Bronchial epithelial cell (primary cell): ENCODE measurements around the gene YIPF7. TPM values are rescaled to one million over a fixed set of nuclear protein-coding genes. Genes with fewer than 3 reads are reported as not detected.

Experiments used
- DNase-seq: peaks from one replicate; pipeline ENCODE4 v3.0.0-alpha.2; 2010; ENCODE audit warnings: low read depth
- FAIRE-seq: peaks from 2 replicates; lab custom pipeline; 2011; peaks lifted over from hg19 to GRCh38; lab: Jason Lieb, UNC
- H3K27me3 ChIP-seq: 2 replicates; pipeline ENCODE4 v1.5.1; 2011; ENCODE audit warnings: low read length; ENCODE audit not compliant: control insufficient read depth, insufficient read depth
- H3K36me3 ChIP-seq: 2 replicates; pipeline ENCODE4 v1.5.1; 2011; ENCODE audit warnings: low read length; ENCODE audit not compliant: control insufficient read depth, insufficient read depth
- H3K4me3 ChIP-seq: 2 replicates; pipeline ENCODE4 v1.5.1; 2011; ENCODE audit warnings: mild to moderate bottlenecking, low read depth, low read length, control low read depth
- total RNA-seq: library from RNA; depleted of rRNA; stranded (reverse); fragments of >200 nt; gene quantifications from 2 replicates; pipeline ENCODE4 v1.2.1, GENCODE V29; 2014
- TF ChIP-seq, protein P1 (sequence below): IDR thresholded peaks from 2 replicates; pipeline ENCODE4 v1.5.1; 2011; ENCODE audit warnings: mild to moderate bottlenecking, moderate library complexity, low read length, control low read depth, inconsistent platforms; ENCODE audit not compliant: insufficient read depth, severe bottlenecking

The YIPF7 gene
- total RNA-seq, 1 donor from 2014 or later: 0.53 TPM

DNA sequence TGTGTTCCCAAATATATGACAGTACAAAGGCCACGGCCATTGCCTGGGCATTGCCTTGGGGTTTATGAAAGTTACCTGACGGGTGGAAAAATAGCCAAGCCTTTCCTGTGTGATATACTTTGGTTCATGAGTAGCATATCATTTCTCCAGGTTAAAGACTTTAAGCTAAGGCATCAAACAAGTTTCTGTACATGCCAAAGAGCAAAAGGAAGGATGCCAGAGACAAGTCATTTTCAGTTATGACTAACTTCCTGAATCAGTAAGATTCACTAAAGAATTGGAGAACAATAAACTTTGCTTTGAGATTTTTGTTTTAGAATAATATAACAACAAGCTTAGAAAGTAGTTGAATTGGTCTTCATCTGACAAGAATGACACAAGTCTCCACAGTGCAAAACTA, 17.1 kb upstream of the YIPF7 start:
- TF ChIP-seq, protein P1, sequence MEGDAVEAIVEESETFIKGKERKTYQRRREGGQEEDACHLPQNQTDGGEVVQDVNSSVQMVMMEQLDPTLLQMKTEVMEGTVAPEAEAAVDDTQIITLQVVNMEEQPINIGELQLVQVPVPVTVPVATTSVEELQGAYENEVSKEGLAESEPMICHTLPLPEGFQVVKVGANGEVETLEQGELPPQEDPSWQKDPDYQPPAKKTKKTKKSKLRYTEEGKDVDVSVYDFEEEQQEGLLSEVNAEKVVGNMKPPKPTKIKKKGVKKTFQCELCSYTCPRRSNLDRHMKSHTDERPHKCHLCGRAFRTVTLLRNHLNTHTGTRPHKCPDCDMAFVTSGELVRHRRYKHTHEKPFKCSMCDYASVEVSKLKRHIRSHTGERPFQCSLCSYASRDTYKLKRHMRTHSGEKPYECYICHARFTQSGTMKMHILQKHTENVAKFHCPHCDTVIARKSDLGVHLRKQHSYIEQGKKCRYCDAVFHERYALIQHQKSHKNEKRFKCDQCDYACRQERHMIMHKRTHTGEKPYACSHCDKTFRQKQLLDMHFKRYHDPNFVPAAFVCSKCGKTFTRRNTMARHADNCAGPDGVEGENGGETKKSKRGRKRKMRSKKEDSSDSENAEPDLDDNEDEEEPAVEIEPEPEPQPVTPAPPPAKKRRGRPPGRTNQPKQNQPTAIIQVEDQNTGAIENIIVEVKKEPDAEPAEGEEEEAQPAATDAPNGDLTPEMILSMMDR: no peak
- Histone ChIP-seq H3K4me3 (no peak overlapping the region), H3K27me3 (no peaks in the 10 kb centered on the region), H3K36me3 (no peaks in the 10 kb centered on the region)
- FAIRE-seq: no peak
- DNase-seq: peak; percentile 8

DNA sequence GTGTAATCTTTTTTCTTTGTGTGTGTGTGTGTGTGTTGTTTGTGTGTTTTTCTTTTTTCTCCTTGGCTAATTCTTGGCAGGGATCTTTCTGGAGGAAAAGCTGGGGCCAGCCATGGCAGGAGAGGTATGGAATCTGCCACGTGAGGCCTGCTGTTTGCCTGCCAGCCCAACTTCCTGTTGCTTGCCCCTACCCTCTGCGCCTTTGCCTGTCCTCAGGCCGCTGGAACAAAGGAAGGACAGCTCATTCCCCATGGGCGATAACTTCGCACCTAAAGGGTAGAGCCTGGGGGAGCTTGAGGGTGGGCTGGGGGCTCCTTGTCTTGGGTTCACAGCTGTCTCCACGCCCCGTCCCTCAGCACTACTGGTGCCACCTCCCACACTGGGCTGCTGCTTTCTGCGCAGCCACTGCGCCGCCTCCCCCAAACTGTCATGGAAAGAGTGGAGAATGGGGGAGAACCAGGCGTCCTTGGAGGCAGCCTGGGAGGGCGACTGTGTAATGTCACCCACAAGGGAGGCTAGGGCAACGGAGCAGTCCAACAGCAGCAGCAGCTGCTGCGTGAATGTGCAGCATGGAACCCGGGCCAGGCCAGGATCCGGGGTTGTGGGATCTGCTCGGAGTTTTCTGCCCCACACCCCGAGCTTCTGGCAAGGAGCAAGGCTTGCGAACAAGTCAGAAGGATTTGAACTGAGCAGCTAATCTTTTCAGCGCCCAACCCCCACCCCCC, 12.3 kb upstream of the YIPF7 start:
- TF ChIP-seq, protein P1: no peak
- Histone ChIP-seq H3K4me3 (no peak overlapping the region), H3K36me3 (no peaks in the 10 kb centered on the region), H3K27me3 (no peaks in the 10 kb centered on the region)
- no peak for DNase-seq
- FAIRE-seq: no peak

DNA sequence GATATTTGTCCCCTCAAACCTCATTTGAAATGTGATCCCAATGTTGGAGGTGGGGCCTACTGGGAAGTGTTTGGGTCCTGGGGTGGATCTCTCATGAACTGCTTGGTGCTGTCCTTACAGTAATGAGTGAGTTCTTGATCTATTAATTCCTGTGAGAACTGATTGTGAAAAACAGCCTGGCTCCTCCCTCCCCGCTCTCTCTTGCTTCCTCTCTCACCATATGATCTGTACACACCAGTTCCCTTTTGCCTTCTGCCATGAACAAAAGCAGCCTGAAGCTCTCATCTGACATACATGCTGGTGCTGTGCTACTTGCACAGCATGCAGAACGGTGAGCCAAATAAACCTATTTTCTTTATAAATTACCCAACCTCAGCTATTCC, 11.2 kb upstream of the YIPF7 start:
- DNase-seq (peak; percentile 6), FAIRE-seq (no peak)
- H3K36me3 ChIP-seq: no peaks in the 10 kb centered on the region
- H3K27me3 ChIP-seq: no peaks in the 10 kb centered on the region
- TF ChIP-seq, protein P1: no peak
- no peak overlapping the region for H3K4me3 ChIP-seq

DNA sequence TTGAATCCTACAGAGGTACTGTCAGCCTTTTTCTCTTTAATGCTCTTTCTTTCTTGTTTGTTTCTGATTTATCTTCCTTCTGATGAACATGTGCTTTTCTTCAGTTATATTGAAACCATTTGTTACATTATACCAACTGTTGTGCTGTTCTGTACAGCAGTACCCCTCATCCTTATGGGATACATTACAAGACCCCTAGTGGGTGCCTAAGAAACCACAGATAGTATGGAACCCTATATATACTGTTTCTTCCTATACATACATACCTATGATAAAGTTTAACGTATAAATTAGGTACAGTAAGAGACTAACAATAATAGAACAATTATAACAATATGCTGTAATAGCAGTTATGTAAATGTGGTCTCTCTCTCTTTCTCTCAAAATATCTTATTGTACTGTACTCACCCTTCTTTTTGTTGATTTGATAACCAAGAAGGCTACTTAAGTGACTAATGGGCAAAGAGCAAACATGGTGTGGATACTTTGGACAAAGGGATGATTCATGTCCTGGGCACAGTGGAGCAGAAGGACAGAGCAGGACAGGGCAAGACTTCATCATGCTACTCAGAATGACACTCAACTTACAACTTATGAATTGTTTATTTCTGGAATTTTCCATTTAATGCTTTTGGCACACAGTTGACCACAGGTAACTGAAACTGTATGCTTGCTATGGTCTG, 10.7 kb upstream of the YIPF7 start:
- no peaks in the 10 kb centered on the region for H3K27me3 ChIP-seq
- no peak for FAIRE-seq
- no peak overlapping the region for H3K4me3 ChIP-seq
- TF ChIP-seq, protein P1: no peak
- peak; percentile 67 for DNase-seq
- no peaks in the 10 kb centered on the region for H3K36me3 ChIP-seq

DNA sequence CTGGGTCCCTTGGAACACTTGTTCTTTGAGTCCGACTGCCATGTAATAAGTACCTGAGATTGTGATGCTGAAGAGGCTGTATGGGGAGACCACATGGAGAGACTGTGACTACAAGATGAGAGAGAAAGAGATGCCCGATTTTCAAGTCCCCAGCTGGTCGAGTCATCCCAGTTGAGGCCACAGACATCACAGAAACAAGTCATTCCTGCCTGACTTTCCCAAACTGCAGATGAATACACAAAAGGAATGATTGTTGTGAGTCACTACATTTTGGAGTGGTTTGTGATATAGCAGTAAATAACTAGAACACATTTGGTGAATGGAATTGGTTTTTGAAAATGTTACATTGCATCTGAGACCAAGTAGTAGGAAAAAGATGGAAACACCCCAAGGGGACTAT, 9.0 kb upstream of the YIPF7 start:
- TF ChIP-seq, protein P1: no peak
- DNase-seq (peak; percentile 9), FAIRE-seq (no peak)
- Histone ChIP-seq H3K27me3 (no peaks in the 10 kb centered on the region), H3K4me3 (no peak overlapping the region), H3K36me3 (no peaks in the 10 kb centered on the region)

DNA sequence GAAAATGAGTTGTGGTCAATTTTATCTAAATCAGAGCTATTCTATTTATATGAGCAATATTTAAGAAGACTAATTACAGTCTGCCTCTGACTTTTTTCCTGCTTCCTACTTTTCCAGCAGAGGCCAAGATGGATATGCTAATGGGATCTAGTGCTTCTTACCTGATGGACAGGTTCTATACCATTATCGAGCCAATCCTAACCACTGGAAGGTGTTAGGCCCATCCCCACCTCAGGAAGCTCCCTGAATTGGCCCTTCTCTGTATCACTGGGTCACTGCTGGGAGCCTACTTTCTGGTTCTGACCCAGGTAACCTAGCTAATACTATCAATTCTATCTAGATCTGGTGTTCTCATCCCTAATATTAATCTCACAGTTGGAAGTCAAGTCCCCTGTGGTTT, 577 bp upstream of the YIPF7 start:
- Histone ChIP-seq H3K36me3 (no peaks in the 10 kb centered on the region), H3K27me3 (no peaks in the 10 kb centered on the region), H3K4me3 (no peak overlapping the region)
- TF ChIP-seq, protein P1: no peak
- DNase-seq (no peak), FAIRE-seq (no peak)
